K562 (cell line): Measurements from ENCODE around the gene HP. TPM values are rescaled to one million over a fixed set of nuclear protein-coding genes. Genes with fewer than 3 reads are reported as not detected.

Source experiments
- CBX3 ChIP-seq, 2 experiments: IDR thresholded peaks; 1 replicate in 1 of 2; 2 replicates in 1 of 2; pipeline ENCODE4 v1.6.1; 2012; ENCODE audit warnings: inconsistent platforms in 2 of 2, low read length in 2 of 2, borderline replicate concordance in 1 of 2, control low read depth in 1 of 2
- CEBPG ChIP-seq, 3 experiments: fragments of 200-800 bp in 1 of 3; sonication (Bioruptor generic) in 1 of 3; sonication (generic) in 1 of 3; formaldehyde crosslinking in 1 of 3; IDR thresholded peaks in 2 of 3; conservative IDR thresholded peaks in 1 of 3; 2 replicates each; pipeline versions ENCODE4 v1.6.1 to v1.8.0; 2016 to 2022; ENCODE audit warnings: missing compliant biosample characterization in 2 of 3, missing genetic modification characterization in 2 of 3, mild to moderate bottlenecking in 1 of 3, missing genetic modification reagents in 1 of 3
- EP400 ChIP-seq: fragments of 450-650 bp; IDR thresholded peaks from 2 replicates; pipeline ENCODE4 v1.6.1; 2017; ENCODE audit warnings: antibody characterized with exemption, mild to moderate bottlenecking, moderate library complexity
- ESRRB ChIP-seq: fragments of 250-450 bp; sonication (Bioruptor Pico); IDR thresholded peaks from 2 replicates; pipeline ENCODE4 v1.5.0; 2020; ENCODE audit warnings: mild to moderate bottlenecking, moderate library complexity, borderline replicate concordance
- LARP7 ChIP-seq: fragments of 450-650 bp; IDR thresholded peaks from 2 replicates; pipeline ENCODE4 v1.6.1; 2016
- NR2C1 ChIP-seq, 2 experiments: fragments of 450-650 bp; IDR thresholded peaks; 2 replicates each; pipeline ENCODE4 v1.6.1; 2017; ENCODE audit warnings: mild to moderate bottlenecking in 2 of 2, antibody characterized with exemption in 1 of 2, inconsistent platforms in 1 of 2, missing compliant biosample characterization in 1 of 2, missing genetic modification characterization in 1 of 2
- PCBP1 ChIP-seq: fragments of 200-400 bp; formaldehyde crosslinking; IDR thresholded peaks from 2 replicates; pipeline ENCODE4 v1.6.1; 2018; ENCODE audit warnings: mild to moderate bottlenecking, low read depth, low read length; ENCODE audit not compliant: poor library complexity, severe bottlenecking
- POLR2A ChIP-seq: fragments of 450-650 bp; conservative IDR thresholded peaks from 2 replicates; pipeline ENCODE4 v1.6.1; 2016
- POLR2AphosphoS5 ChIP-seq: IDR thresholded peaks from 2 replicates; pipeline ENCODE4 v1.6.1; 2011; ENCODE audit warnings: mild to moderate bottlenecking, low read depth, low read length, moderate library complexity; ENCODE audit not compliant: control insufficient read depth, insufficient read depth
- POLR3G ChIP-seq: IDR thresholded peaks from 2 replicates; pipeline ENCODE4 v1.6.1; 2011; ENCODE audit not compliant: insufficient read length, insufficient replicate concordance; ENCODE audit errors: extremely low read depth
- ZBTB1 ChIP-seq: sonication (generic); formaldehyde crosslinking; IDR thresholded peaks from 2 replicates; pipeline ENCODE4 v1.8.1; 2023; ENCODE audit warnings: missing genetic modification reagents, low read depth, mild to moderate bottlenecking, borderline replicate concordance
- ZNF354B ChIP-seq: fragments of 250-450 bp; sonication (Bioruptor Pico); IDR thresholded peaks from 2 replicates; pipeline ENCODE4 v1.4.0; 2020
- ZNF436 ChIP-seq: fragments of 250-450, 450-650 bp; sonication (Bioruptor Pico); formaldehyde crosslinking; IDR thresholded peaks from 2 replicates; pipeline ENCODE4 v1.7.0; 2020; ENCODE audit warnings: mild to moderate bottlenecking
- ZNF507 ChIP-seq: conservative IDR thresholded peaks from 2 replicates; pipeline ENCODE4 v1.6.1; 2017; ENCODE audit warnings: missing genetic modification characterization, missing compliant biosample characterization
- ZNF707 ChIP-seq: fragments of 250-450 bp; sonication (Bioruptor Pico); conservative IDR thresholded peaks from 2 replicates; pipeline ENCODE4 v1.8.0; 2022; ENCODE audit warnings: inconsistent platforms, mild to moderate bottlenecking, moderate library complexity
- ZNF830 ChIP-seq: fragments of 250-450 bp; sonication (Bioruptor Pico); IDR thresholded peaks from 2 replicates; pipeline ENCODE4 v1.5.0; 2021; ENCODE audit warnings: mild to moderate bottlenecking
- polyA plus RNA-seq, 8 experiments: library from polyadenylated mRNA; depleted of rRNA in 4 of 8; stranded (reverse) in 5 of 8; unstranded in 3 of 8; fragments of >200 nt; fragmentation: Nextera tagmentation in 2 of 8; fragmentation: Illumina TruSeq in 1 of 8; extraction: Ambion mirVana in 2 of 8; extraction: Trizol in 1 of 8; gene quantifications; 2 replicates each; pipeline versions ENCODE4 v1.2.1 to v1.2.3, GENCODE V29; 2011 to 2014; ENCODE audit warnings: inconsistent platforms in 1 of 8, missing spikeins in 1 of 8
- total RNA-seq, 7 experiments: library from RNA; depleted of rRNA in 6 of 7; stranded (reverse); fragments of >200 nt in 6 of 7; fragmentation: Illumina TruSeq in 2 of 7; extraction: Trizol in 2 of 7; gene quantifications; 2 replicates each; pipeline versions ENCODE4 v1.2.1 to v1.2.3, GENCODE V29; 2011 to 2021; ENCODE audit warnings: low replicate concordance in 1 of 7
- TF ChIP-seq, protein P1 (sequence below), 2 experiments: fragments of 250-450 bp in 1 of 2; fragments of 450-650 bp in 1 of 2; sonication (Bioruptor Pico) in 1 of 2; IDR thresholded peaks; 2 replicates each; pipeline versions ENCODE4 v1.6.1 to v1.8.0; 2016 to 2021; ENCODE audit warnings: mild to moderate bottlenecking in 2 of 2, moderate library complexity in 2 of 2, missing compliant biosample characterization in 1 of 2, missing genetic modification characterization in 1 of 2
- TF ChIP-seq, protein P2 (sequence below): sonication (generic); formaldehyde crosslinking; IDR thresholded peaks from 2 replicates; pipeline ENCODE4 v1.8.0; 2022; ENCODE audit warnings: missing genetic modification reagents, mild to moderate bottlenecking, moderate library complexity, borderline replicate concordance
- TF ChIP-seq, protein P3 (sequence below): fragments of 450-650 bp; formaldehyde crosslinking; IDR thresholded peaks from 2 replicates; pipeline ENCODE4 v1.4.0; 2020; ENCODE audit warnings: mild to moderate bottlenecking, moderate library complexity
- TF ChIP-seq, protein P4 (sequence below): fragments of 450-650 bp; IDR thresholded peaks from 2 replicates; pipeline ENCODE4 v1.6.1; 2018; ENCODE audit not compliant: partially characterized antibody

Gene HP
- total and polyA plus RNA-seq, 9 of the 15 experiments (the other 6 are each of a cell fraction or from before 2014, with no cell fraction given) = 0.04 to 8.7 TPM; not detected in 7

DNA sequence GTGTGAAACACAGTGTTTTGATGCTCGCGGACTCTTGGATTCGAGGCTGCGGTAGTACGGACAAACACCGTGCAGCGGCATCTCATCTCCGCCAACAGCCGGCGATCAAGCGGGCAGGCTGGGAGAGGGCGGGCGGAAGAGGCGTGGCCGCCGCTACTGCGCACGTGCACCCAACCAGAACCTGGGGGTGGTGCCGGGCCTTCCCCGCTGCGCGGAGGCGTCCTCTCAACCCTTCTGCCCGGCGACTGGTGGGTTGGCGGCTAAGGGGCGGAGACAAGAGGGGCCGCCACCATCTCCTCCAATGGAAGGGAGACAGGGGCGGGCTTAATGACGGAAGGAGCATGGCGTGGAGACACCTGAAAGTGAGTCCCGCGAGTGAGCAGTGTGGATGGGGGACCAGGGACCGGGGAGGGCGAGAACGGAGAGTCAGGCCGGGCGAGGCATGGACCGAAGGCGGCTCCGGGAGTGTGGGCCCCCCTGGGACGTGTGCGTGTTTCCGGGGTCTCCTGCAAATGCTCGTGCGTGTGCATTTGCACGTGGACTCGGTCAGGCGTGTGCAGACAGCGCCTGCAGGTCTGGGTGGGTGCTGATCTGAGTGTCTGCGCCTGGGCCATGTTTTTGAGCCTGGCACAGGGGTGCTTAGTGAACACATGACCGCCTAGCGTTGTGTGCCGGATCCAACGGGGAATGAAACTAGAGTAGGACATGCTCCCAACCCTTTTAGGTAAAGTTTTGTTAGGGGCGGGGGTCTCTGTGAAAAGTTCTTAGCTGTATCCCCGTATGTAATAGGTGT, 45.7 kb upstream of the HP start, which contains the start of gene DHODH (continued):
- no peak for TF ChIP-seq ZNF507
- TF ChIP-seq ZBTB1 (CRISPR knock-in tag) = peak; percentile 26; the same call in 1 of the 2 replicates
- no peak for TF ChIP-seq ZNF830 (CRISPR knock-in tag)
- TF ChIP-seq ESRRB = no peak
- TF ChIP-seq, protein P1, sequence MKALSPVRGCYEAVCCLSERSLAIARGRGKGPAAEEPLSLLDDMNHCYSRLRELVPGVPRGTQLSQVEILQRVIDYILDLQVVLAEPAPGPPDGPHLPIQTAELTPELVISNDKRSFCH (CRISPR knock-in tag; IDR thresholded peaks at IDR 0.05) = no peak
- TF ChIP-seq, protein P1 (tag; IDR thresholded peaks at IDR 0.05) = no peak
- no peak for TF ChIP-seq ZNF707 (CRISPR knock-in tag)
- TF ChIP-seq, protein P2, sequence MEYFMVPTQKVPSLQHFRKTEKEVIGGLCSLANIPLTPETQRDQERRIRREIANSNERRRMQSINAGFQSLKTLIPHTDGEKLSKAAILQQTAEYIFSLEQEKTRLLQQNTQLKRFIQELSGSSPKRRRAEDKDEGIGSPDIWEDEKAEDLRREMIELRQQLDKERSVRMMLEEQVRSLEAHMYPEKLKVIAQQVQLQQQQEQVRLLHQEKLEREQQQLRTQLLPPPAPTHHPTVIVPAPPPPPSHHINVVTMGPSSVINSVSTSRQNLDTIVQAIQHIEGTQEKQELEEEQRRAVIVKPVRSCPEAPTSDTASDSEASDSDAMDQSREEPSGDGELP (CRISPR knock-in tag) = peak; percentile 85
- TF ChIP-seq LARP7 = no peak
- TF ChIP-seq, protein P3, sequence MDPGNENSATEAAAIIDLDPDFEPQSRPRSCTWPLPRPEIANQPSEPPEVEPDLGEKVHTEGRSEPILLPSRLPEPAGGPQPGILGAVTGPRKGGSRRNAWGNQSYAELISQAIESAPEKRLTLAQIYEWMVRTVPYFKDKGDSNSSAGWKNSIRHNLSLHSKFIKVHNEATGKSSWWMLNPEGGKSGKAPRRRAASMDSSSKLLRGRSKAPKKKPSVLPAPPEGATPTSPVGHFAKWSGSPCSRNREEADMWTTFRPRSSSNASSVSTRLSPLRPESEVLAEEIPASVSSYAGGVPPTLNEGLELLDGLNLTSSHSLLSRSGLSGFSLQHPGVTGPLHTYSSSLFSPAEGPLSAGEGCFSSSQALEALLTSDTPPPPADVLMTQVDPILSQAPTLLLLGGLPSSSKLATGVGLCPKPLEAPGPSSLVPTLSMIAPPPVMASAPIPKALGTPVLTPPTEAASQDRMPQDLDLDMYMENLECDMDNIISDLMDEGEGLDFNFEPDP = no peak
- TF ChIP-seq ZNF354B (CRISPR knock-in tag) = no peak
- peak; percentile 88 for TF ChIP-seq POLR2A
- no peak for TF ChIP-seq CEBPG (CRISPR knock-in tag; IDR thresholded peaks at IDR 0.05)
- no peak for TF ChIP-seq CEBPG (tag; conservative IDR thresholded peaks at IDR 0.05 in 1 of 2, IDR thresholded peaks at IDR 0.05 in 1 of 2)
- no peak for TF ChIP-seq ZNF436 (CRISPR knock-in tag)
- 0 out of 2 replicates have a peak, but pooled peaks have one; percentile 32 for TF ChIP-seq POLR2AphosphoS5
- TF ChIP-seq NR2C1 (IDR thresholded peaks at IDR 0.05) = no peak
- TF ChIP-seq NR2C1 (tag; IDR thresholded peaks at IDR 0.05) = no peak
- TF ChIP-seq POLR3G = no peak
- no peak for TF ChIP-seq CBX3 (IDR thresholded peaks at IDR 0.05; ENCODE audit: borderline replicate concordance in 1 of 2, low read length in 2 of 2)
- no peak for TF ChIP-seq PCBP1
- TF ChIP-seq EP400 = peak; percentile 88
- TF ChIP-seq, protein P4, sequence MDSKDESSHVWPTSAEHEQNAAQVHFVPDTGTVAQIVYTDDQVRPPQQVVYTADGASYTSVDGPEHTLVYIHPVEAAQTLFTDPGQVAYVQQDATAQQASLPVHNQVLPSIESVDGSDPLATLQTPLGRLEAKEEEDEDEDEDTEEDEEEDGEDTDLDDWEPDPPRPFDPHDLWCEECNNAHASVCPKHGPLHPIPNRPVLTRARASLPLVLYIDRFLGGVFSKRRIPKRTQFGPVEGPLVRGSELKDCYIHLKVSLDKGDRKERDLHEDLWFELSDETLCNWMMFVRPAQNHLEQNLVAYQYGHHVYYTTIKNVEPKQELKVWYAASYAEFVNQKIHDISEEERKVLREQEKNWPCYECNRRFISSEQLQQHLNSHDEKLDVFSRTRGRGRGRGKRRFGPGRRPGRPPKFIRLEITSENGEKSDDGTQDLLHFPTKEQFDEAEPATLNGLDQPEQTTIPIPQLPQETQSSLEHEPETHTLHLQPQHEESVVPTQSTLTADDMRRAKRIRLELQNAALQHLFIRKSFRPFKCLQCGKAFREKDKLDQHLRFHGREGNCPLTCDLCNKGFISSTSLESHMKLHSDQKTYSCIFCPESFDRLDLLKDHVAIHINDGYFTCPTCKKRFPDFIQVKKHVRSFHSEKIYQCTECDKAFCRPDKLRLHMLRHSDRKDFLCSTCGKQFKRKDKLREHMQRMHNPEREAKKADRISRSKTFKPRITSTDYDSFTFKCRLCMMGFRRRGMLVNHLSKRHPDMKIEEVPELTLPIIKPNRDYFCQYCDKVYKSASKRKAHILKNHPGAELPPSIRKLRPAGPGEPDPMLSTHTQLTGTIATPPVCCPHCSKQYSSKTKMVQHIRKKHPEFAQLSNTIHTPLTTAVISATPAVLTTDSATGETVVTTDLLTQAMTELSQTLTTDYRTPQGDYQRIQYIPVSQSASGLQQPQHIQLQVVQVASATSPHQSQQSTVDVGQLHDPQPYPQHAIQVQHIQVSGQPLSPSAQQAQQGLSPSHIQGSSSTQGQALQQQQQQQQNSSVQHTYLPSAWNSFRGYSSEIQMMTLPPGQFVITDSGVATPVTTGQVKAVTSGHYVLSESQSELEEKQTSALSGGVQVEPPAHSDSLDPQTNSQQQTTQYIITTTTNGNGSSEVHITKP = peak; percentile 83
